ENCODE measurements around the gene CTAGE9. TPM values are rescaled to one million over a fixed set of nuclear protein-coding genes. Genes with fewer than 3 reads are reported as not detected.

The CTAGE9 gene
- total RNA-seq, 1 experiment from 2014 or later = 0.15 TPM

DNA sequence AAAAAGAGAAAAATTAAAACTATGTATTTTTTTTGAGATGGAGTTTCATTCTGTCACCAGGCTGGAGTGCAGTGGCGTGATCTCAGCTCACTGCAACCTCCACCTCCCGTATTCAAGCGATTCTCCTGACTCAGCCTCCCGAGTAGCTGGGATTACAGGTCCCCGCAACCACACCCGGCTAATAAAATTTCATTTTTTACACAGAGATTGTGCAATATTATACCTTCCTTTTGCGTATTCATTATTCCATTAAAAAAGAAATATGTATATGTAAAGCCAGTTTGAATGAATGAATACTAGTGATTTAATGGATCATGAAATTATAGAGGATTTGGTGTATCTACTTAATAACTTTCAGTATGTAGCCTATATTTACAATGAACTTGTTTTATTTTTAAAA, 38.2 kb upstream of the CTAGE9 start:
- intact Hi-C loops (cut with micrococcal nuclease; ENCODE audit: unreplicated experiment) = no loop called here
- TF ChIP-seq, protein P1, sequence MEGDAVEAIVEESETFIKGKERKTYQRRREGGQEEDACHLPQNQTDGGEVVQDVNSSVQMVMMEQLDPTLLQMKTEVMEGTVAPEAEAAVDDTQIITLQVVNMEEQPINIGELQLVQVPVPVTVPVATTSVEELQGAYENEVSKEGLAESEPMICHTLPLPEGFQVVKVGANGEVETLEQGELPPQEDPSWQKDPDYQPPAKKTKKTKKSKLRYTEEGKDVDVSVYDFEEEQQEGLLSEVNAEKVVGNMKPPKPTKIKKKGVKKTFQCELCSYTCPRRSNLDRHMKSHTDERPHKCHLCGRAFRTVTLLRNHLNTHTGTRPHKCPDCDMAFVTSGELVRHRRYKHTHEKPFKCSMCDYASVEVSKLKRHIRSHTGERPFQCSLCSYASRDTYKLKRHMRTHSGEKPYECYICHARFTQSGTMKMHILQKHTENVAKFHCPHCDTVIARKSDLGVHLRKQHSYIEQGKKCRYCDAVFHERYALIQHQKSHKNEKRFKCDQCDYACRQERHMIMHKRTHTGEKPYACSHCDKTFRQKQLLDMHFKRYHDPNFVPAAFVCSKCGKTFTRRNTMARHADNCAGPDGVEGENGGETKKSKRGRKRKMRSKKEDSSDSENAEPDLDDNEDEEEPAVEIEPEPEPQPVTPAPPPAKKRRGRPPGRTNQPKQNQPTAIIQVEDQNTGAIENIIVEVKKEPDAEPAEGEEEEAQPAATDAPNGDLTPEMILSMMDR (IDR thresholded peaks at IDR 0.05) = no peak
- TF ChIP-seq POLR2AphosphoS5 (IDR thresholded peaks at IDR 0.05; ENCODE audit: low read depth, low read length) = no peak
- no peak for TF ChIP-seq REST (IDR thresholded peaks at IDR 0.05; ENCODE audit: insufficient read depth in 1 of 2, low read depth in 2 of 2, low read length in 1 of 2)
- TF ChIP-seq TCF7L2 (IDR thresholded peaks at IDR 0.05; ENCODE audit: low read depth, low read length) = no peak
- TF ChIP-seq SIN3A (IDR thresholded peaks at IDR 0.05; ENCODE audit: borderline replicate concordance, insufficient read depth, low read depth, low read length) = no peak
- ATAC-seq (no peak), DNase-seq (ENCODE audit: low read depth, low spot score) (no peak)
- H3K27ac ChIP-seq (ENCODE audit: low read length) = no peak overlapping the region
- BruUV-seq (replicated peaks) = no TSS peak
- no peaks in the 10 kb centered on the region for H3K9me3 ChIP-seq (ENCODE audit: control insufficient read depth, insufficient read depth, low read depth, low read length)
- H3K4me3 ChIP-seq (ENCODE audit: low read depth in 2 of 2, low read length in 2 of 2) = no peak overlapping the region
- H3K27me3 ChIP-seq (ENCODE audit: control insufficient read depth, insufficient read depth, low read length) = no peaks in the 10 kb centered on the region
- CTCF ChIA-PET = no interaction called here
- POLR2A ChIA-PET = no interaction called here
- no peaks in the 10 kb centered on the region for H3K36me3 ChIP-seq (ENCODE audit: control insufficient read depth, insufficient read depth, low read length)
- no peaks in the 10 kb centered on the region; the same call in 1 of the 2 replicates for H3K4me1 ChIP-seq (ENCODE audit: control insufficient read depth, insufficient read depth, low read length)
- in situ Hi-C loops (cut with HindIII; ENCODE audit: low pct_unique_long_range_greater_than_20kb, low sequenced_read_pairs) = no loop called here

DNA sequence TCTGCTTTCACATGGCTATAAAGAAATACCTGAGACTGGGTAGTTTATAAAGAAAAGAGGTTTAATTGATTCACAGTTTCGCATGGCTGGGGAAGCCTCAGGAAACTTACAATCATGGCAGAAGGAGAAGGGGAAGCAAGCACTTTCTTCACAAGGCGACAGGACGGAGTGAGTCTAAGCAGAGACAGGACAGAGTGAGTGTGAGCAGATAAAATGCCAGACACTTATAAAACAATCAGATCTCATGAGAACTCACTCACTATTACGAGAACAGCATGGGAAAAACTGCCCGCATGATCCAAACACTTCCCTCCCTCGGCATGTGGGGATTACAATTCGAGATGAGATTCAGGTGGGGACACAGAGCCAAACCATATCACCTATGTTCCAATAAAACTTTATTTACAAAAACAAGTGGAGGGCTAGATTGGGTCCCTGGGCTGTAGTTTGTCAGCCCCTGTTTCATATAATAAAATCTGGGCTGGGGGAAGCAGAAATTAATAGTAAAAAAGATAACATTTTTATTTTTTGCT, 37.1 kb upstream of the CTAGE9 start:
- BruUV-seq (replicated peaks) = no TSS peak
- in situ Hi-C loops (cut with HindIII; ENCODE audit: low pct_unique_long_range_greater_than_20kb, low sequenced_read_pairs) = no loop called here
- ATAC-seq (no peak), DNase-seq (ENCODE audit: low read depth, low spot score) (no peak)
- POLR2A ChIA-PET = no interaction called here
- H3K27me3 ChIP-seq (ENCODE audit: control insufficient read depth, insufficient read depth, low read length) = no peaks in the 10 kb centered on the region
- TF ChIP-seq POLR2AphosphoS5 (IDR thresholded peaks at IDR 0.05; ENCODE audit: low read depth, low read length) (no peak), SIN3A (IDR thresholded peaks at IDR 0.05; ENCODE audit: borderline replicate concordance, insufficient read depth, low read depth, low read length) (no peak), REST (IDR thresholded peaks at IDR 0.05; ENCODE audit: insufficient read depth in 1 of 2, low read depth in 2 of 2, low read length in 1 of 2) (no peak), TCF7L2 (IDR thresholded peaks at IDR 0.05; ENCODE audit: low read depth, low read length) (no peak)
- TF ChIP-seq, protein P1 (IDR thresholded peaks at IDR 0.05) = no peak
- no peak overlapping the region for H3K4me3 ChIP-seq (ENCODE audit: low read depth in 2 of 2, low read length in 2 of 2)
- no peaks in the 10 kb centered on the region for H3K36me3 ChIP-seq (ENCODE audit: control insufficient read depth, insufficient read depth, low read length)
- intact Hi-C loops (cut with micrococcal nuclease; ENCODE audit: unreplicated experiment) = no loop called here
- H3K4me1 ChIP-seq (ENCODE audit: control insufficient read depth, insufficient read depth, low read length) = no peaks in the 10 kb centered on the region; the same call in 1 of the 2 replicates
- CTCF ChIA-PET = no interaction called here
- H3K27ac ChIP-seq (ENCODE audit: low read length) = no peak overlapping the region
- H3K9me3 ChIP-seq (ENCODE audit: control insufficient read depth, insufficient read depth, low read depth, low read length) = no peaks in the 10 kb centered on the region
